HepG2 (cell line): ENCODE measurements around the gene SLU7. TPM values are rescaled to one million over a fixed set of nuclear protein-coding genes. Genes with fewer than 3 reads are reported as not detected.

Experiments used
- ADNP ChIP-seq: sonication (generic); formaldehyde crosslinking; IDR thresholded peaks from 2 replicates; pipeline ENCODE4 v1.4.0; 2020; ENCODE audit warnings: missing genetic modification reagents
- BORCS8-MEF2B ChIP-seq: sonication (generic); formaldehyde crosslinking; IDR thresholded peaks from 2 replicates; pipeline ENCODE4 v1.8.0; 2022; ENCODE audit warnings: mild to moderate bottlenecking, missing genetic modification reagents
- FOSL2 ChIP-seq: sonication (generic); formaldehyde crosslinking; IDR thresholded peaks from 2 replicates; pipeline ENCODE4 v1.4.0; 2020; ENCODE audit warnings: missing genetic modification reagents
- GTF3A ChIP-seq: sonication (generic); formaldehyde crosslinking; conservative IDR thresholded peaks from 2 replicates; pipeline ENCODE4 v1.4.0; 2020; ENCODE audit warnings: mild to moderate bottlenecking, missing genetic modification reagents
- HINFP ChIP-seq: sonication (generic); formaldehyde crosslinking; IDR thresholded peaks from 2 replicates; pipeline ENCODE4 v1.4.0; 2020; ENCODE audit warnings: low read depth, mild to moderate bottlenecking, missing genetic modification reagents
- JDP2 ChIP-seq: sonication (generic); formaldehyde crosslinking; IDR thresholded peaks from 2 replicates; pipeline ENCODE4 v1.8.1; 2022; ENCODE audit warnings: missing genetic modification reagents, borderline replicate concordance
- KDM5A ChIP-seq: fragments of 200-600 bp; sonication (generic); IDR thresholded peaks from 2 replicates; pipeline ENCODE4 v1.7.0; 2018; ENCODE audit warnings: antibody characterized with exemption, mild to moderate bottlenecking, low read length, borderline replicate concordance
- KDM5B ChIP-seq: sonication (generic); formaldehyde crosslinking; IDR thresholded peaks from 2 replicates; pipeline ENCODE4 v1.4.0; 2020; ENCODE audit warnings: missing genetic modification reagents, mild to moderate bottlenecking, borderline replicate concordance
- KLF16 ChIP-seq, 2 experiments: sonication (generic) in 1 of 2; formaldehyde crosslinking in 1 of 2; IDR thresholded peaks; 2 replicates each; pipeline versions ENCODE4 v1.6.1 to v1.8.0; 2016 to 2023; ENCODE audit warnings: missing genetic modification reagents in 2 of 2, missing compliant biosample characterization in 1 of 2
- MLLT10 ChIP-seq: sonication (generic); formaldehyde crosslinking; IDR thresholded peaks from 2 replicates; pipeline ENCODE4 v1.4.0; 2020; ENCODE audit warnings: missing genetic modification reagents
- NFE2 ChIP-seq: sonication (generic); formaldehyde crosslinking; IDR thresholded peaks from 2 replicates; pipeline ENCODE4 v1.4.0; 2020; ENCODE audit warnings: missing genetic modification reagents
- SNRNP70 ChIP-seq: fragments of 200-400 bp; formaldehyde crosslinking; IDR thresholded peaks from 2 replicates; pipeline ENCODE4 v1.6.1; 2017; ENCODE audit warnings: mild to moderate bottlenecking, low read depth, low read length, moderate library complexity
- ZC3H13 ChIP-seq: sonication (generic); formaldehyde crosslinking; IDR thresholded peaks from 2 replicates; pipeline ENCODE4 v1.8.1; 2023; ENCODE audit warnings: mild to moderate bottlenecking, missing genetic modification reagents, moderate library complexity
- ZNF101 ChIP-seq: sonication (generic); formaldehyde crosslinking; IDR thresholded peaks from 2 replicates; pipeline ENCODE4 v1.4.0; 2020; ENCODE audit warnings: mild to moderate bottlenecking, low read depth, missing genetic modification reagents, borderline replicate concordance
- polyA plus RNA-seq, 8 experiments: library from polyadenylated mRNA; depleted of rRNA in 3 of 8; stranded (reverse) in 7 of 8; unstranded in 1 of 8; fragments of >200 nt; fragmentation: Illumina TruSeq in 4 of 8; extraction: Trizol in 4 of 8; gene quantifications; 2 replicates each; pipeline versions ENCODE4 v1.2.1 to v1.2.3, GENCODE V29; 2011 to 2016; ENCODE audit warnings: low read depth in 4 of 8, missing spikeins in 1 of 8, mixed read lengths in 1 of 8; ENCODE audit not compliant: insufficient read depth in 1 of 8
- total RNA-seq, 5 experiments: library from RNA; depleted of rRNA; stranded (reverse); fragments of >200 nt; fragmentation: Illumina TruSeq; extraction: Trizol; gene quantifications; 2 replicates each; pipeline ENCODE4 v1.2.3, GENCODE V29; 2016; ENCODE audit warnings: low read depth in 1 of 5
- TF ChIP-seq, protein P1 (sequence below), 2 experiments: fragments of 450-650 bp in 1 of 2; sonication (generic) in 1 of 2; formaldehyde crosslinking; IDR thresholded peaks; 2 replicates each; pipeline versions ENCODE4 v1.5.0 to v1.8.0; 2020 to 2022; ENCODE audit warnings: mild to moderate bottlenecking in 1 of 2, missing genetic modification reagents in 1 of 2
- TF ChIP-seq, protein P2 (sequence below): sonication (generic); formaldehyde crosslinking; IDR thresholded peaks from 2 replicates; pipeline ENCODE4 v1.4.0; 2020; ENCODE audit warnings: mild to moderate bottlenecking, missing genetic modification reagents

SLU7 gene
- total and polyA plus RNA-seq, 2 of the 13 experiments (the other 11 are each of a cell fraction or from before 2014, with no cell fraction given), result 24.0 to 39.2 TPM

DNA sequence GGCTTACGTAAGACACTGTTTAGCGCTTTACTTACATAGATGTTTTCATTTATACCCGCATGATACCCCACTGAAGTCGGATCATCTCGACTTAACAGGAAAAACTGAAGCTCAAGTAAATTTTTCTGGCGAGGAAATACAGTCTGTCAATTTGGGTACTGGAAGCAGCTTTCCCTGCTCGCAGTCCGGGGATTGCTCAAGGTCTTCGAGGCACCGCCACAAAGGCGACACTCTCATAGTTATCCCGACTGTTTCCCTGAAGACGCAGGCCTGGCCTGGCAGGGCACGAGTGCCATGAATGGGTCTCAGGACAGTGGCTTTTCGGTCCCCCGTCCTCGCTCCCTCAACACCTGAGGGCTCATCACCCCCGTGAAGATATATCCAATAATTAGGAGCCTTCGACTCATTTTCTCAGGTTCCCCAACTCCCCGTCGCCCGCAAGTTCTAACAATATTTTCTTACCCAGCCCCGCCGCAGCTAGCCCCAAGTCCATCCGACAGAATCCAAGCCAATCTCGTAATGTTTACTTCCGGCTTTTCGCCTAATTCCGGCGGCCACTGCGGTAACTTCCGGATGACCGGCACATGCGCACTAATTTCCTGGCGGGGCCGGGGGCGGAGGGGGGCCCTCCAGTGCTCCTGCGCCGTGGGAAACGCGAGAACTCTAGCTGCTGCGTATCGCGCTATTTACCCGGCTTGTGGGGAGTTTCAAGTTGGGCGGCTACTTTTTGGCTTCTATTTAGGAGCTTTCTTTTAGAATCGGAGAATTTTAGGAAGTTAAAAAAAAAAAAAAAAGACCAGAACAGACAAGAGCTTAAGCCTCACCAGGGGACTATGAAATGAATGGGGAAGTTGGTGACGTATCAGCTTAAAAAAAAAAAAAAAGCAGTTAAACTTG is at the start of gene SLU7 (continued):
- TF ChIP-seq, protein P1, sequence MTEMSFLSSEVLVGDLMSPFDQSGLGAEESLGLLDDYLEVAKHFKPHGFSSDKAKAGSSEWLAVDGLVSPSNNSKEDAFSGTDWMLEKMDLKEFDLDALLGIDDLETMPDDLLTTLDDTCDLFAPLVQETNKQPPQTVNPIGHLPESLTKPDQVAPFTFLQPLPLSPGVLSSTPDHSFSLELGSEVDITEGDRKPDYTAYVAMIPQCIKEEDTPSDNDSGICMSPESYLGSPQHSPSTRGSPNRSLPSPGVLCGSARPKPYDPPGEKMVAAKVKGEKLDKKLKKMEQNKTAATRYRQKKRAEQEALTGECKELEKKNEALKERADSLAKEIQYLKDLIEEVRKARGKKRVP (CRISPR knock-in tag; IDR thresholded peaks at IDR 0.05), result peak in 1 of 2 experiments; percentile 39; a peak in 1 of 4 replicates
- TF ChIP-seq ZNF101 (CRISPR knock-in tag) (no peak), NFE2 (CRISPR knock-in tag) (no peak), KDM5B (CRISPR knock-in tag) (peak; percentile 23; the same call in 1 of the 2 replicates), JDP2 (CRISPR knock-in tag) (no peak), KDM5A (peak; percentile 81; the same call in 1 of the 2 replicates), KLF16 (CRISPR knock-in tag; IDR thresholded peaks at IDR 0.05) (0 out of 4 replicates have a peak, but pooled peaks of 1 of the 2 experiments have one; percentile 18), MLLT10 (no peak), FOSL2 (CRISPR knock-in tag) (no peak), SNRNP70 (no peak), GTF3A (CRISPR knock-in tag) (no peak), ADNP (no peak), HINFP (CRISPR knock-in tag) (no peak), ZC3H13 (no peak), BORCS8-MEF2B (CRISPR knock-in tag) (no peak)
- TF ChIP-seq, protein P2, sequence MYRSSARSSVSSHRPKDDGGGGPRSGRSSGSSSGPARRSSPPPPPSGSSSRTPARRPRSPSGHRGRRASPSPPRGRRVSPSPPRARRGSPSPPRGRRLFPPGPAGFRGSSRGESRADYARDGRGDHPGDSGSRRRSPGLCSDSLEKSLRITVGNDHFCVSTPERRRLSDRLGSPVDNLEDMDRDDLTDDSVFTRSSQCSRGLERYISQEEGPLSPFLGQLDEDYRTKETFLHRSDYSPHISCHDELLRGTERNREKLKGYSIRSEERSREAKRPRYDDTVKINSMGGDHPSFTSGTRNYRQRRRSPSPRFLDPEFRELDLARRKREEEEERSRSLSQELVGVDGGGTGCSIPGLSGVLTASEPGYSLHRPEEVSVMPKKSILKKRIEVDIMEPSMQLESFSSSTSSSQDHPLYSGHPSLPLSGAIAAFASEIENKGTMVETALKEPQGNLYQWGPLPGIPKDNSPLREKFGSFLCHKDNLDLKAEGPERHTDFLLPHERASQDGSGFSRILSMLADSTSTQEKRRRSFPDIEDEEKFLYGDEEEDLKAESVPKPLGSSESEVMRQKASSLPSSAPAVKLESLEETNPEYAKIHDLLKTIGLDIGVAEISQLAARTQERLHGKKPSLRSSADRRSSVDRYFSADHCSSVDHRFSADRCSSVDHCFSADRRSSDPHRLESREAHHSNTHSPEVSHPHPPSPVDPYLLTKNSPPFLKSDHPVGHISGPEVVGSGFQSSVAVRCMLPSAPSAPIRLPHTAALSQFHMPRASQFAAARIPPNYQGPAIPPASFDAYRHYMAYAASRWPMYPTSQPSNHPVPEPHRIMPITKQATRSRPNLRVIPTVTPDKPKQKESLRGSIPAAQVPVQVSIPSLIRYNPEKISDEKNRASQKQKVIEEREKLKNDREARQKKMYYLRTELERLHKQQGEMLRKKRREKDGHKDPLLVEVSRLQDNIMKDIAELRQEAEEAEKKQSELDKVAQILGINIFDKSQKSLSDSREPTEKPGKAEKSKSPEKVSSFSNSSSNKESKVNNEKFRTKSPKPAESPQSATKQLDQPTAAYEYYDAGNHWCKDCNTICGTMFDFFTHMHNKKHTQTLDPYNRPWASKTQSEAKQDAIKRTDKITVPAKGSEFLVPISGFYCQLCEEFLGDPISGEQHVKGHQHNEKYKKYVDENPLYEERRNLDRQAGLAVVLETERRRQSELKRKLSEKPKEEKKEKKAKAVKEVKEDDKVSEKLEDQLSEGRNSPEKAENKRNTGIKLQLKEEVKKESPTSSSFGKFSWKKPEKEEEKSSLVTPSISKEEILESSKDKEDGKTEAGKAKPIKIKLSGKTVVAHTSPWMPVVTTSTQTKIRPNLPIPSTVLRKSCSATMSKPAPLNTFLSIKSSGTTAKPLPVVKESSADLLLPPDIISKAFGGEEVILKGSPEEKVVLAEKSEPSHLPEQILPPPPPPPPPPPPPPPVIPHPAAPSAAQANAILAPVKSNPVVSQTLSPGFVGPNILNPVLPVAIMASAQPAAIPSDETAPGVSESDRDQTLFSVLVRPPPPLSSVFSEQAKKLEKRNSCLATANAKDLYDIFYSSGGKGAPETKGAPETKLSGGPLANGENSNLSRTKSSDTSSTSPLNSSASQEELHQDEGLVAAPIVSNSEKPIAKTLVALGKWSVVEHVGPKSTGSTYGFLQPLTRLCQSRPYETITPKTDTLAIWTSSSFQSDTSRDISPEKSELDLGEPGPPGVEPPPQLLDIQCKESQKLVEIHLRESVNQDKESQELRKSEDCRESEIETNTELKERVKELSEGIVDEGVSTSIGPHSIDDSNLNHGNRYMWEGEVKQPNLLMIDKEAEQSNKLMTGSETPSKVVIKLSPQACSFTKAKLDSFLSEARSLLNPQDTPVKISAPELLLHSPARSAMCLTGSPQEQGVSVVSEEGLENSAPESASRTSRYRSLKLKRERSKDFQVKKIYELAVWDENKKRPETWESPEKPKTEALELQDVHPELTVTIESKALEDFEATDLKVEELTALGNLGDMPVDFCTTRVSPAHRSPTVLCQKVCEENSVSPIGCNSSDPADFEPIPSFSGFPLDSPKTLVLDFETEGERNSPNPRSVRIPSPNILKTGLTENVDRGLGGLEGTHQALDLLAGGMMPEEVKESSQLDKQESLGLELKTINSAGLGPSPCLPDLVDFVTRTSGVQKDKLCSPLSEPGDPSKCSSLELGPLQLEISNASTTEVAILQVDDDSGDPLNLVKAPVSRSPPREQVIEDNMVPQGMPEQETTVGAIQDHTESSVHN (CRISPR knock-in tag), result no peak
